H9 (cell line): ENCODE results near the gene PXT1. TPM values are rescaled to one million over a fixed set of nuclear protein-coding genes. Genes with fewer than 3 reads are reported as not detected.

Source experiments
- DNase-seq: peaks from one replicate; pipeline ENCODE4 v3.0.0-alpha.2; 2017
- H2AFZ ChIP-seq: one replicate; pipeline ENCODE4 v1.6.1; 2013; ENCODE audit warnings: mild to moderate bottlenecking, low read length, control low read depth, moderate library complexity
- H2AK5ac ChIP-seq: 2 replicates; pipeline ENCODE4 v1.6.1; 2013; ENCODE audit warnings: low read length, control low read depth, mixed read lengths; ENCODE audit not compliant: insufficient read length
- H2BK120ac ChIP-seq: one replicate; pipeline ENCODE4 v1.6.1; 2013; ENCODE audit warnings: low read depth, mild to moderate bottlenecking, low read length, control low read depth, inconsistent platforms; ENCODE audit not compliant: poor library complexity, severe bottlenecking
- H2BK12ac ChIP-seq: 2 replicates; pipeline ENCODE4 v1.6.1; 2013; ENCODE audit warnings: low read length, control low read depth, mixed read lengths, low read depth; ENCODE audit not compliant: insufficient read length
- H2BK15ac ChIP-seq: 2 replicates; pipeline ENCODE4 v1.6.1; 2013; ENCODE audit warnings: low read depth, low read length, control low read depth
- H2BK20ac ChIP-seq: one replicate; pipeline ENCODE4 v1.6.1; 2013; ENCODE audit warnings: low read depth, mild to moderate bottlenecking, low read length, control low read depth, inconsistent platforms; ENCODE audit not compliant: poor library complexity, severe bottlenecking
- H2BK5ac ChIP-seq: 2 replicates; pipeline ENCODE4 v1.6.1; 2013; ENCODE audit warnings: low read length, control low read depth, mixed read lengths; ENCODE audit not compliant: insufficient read length
- H3K14ac ChIP-seq: 2 replicates; pipeline ENCODE4 v1.6.1; 2013; ENCODE audit warnings: low read length, control low read depth; ENCODE audit not compliant: insufficient read depth
- H3K18ac ChIP-seq: 2 replicates; pipeline ENCODE4 v1.6.1; 2013; ENCODE audit warnings: low read depth, mild to moderate bottlenecking, mixed read lengths, low read length, control low read depth; ENCODE audit not compliant: insufficient read length
- H3K23ac ChIP-seq: 2 replicates; pipeline ENCODE4 v1.6.1; 2013; ENCODE audit warnings: low read length, control low read depth, mixed read lengths, low read depth; ENCODE audit not compliant: insufficient read length
- H3K23me2 ChIP-seq: 2 replicates; pipeline ENCODE4 v1.6.1; 2013; ENCODE audit warnings: low read depth, mild to moderate bottlenecking, mixed read lengths, low read length, control low read depth; ENCODE audit not compliant: insufficient read length, poor library complexity, severe bottlenecking
- H3K27ac ChIP-seq: 2 replicates; pipeline ENCODE4 v1.5.1; 2013; ENCODE audit warnings: low read length, control low read depth, mixed read lengths, low read depth; ENCODE audit not compliant: insufficient read length
- H3K27me3 ChIP-seq: 2 replicates; pipeline ENCODE4 v1.6.1; 2013; ENCODE audit warnings: low read length, control low read depth, inconsistent platforms; ENCODE audit not compliant: insufficient read depth
- H3K4ac ChIP-seq: 2 replicates; pipeline ENCODE4 v1.6.1; 2013; ENCODE audit warnings: low read depth, mild to moderate bottlenecking, control low read depth, inconsistent platforms, low read length, moderate library complexity
- H3K4me1 ChIP-seq: 2 replicates; pipeline ENCODE4 v1.6.1; 2013; ENCODE audit warnings: low read length, control low read depth, inconsistent platforms; ENCODE audit not compliant: insufficient read depth
- H3K4me2 ChIP-seq: 2 replicates; pipeline ENCODE4 v1.6.1; 2013; ENCODE audit warnings: low read length, control low read depth, mixed read lengths; ENCODE audit not compliant: insufficient read length, insufficient read depth
- H3K56ac ChIP-seq: 2 replicates; pipeline ENCODE4 v1.6.1; 2013; ENCODE audit warnings: low read depth, mild to moderate bottlenecking, mixed read lengths, low read length, control low read depth; ENCODE audit not compliant: insufficient read length
- H3K79me1 ChIP-seq: 2 replicates; pipeline ENCODE4 v1.6.1; 2013; ENCODE audit warnings: low read depth, mild to moderate bottlenecking, moderate library complexity, low read length, control low read depth, inconsistent platforms; ENCODE audit not compliant: insufficient read depth, poor library complexity, severe bottlenecking
- H3K79me2 ChIP-seq: 2 replicates; pipeline ENCODE4 v1.6.1; 2013; ENCODE audit warnings: low read length, control low read depth, inconsistent platforms; ENCODE audit not compliant: insufficient read depth
- H3K9ac ChIP-seq: 2 replicates; pipeline ENCODE4 v1.6.1; 2013; ENCODE audit warnings: low read length, control low read depth, mixed read lengths; ENCODE audit not compliant: insufficient read length; ENCODE audit errors: extremely low read depth
- H3K9me3 ChIP-seq: one replicate; pipeline ENCODE4 v1.6.1; 2013; ENCODE audit warnings: low read depth, low read length, inconsistent platforms; ENCODE audit not compliant: control insufficient read depth
- H3T11ph ChIP-seq: one replicate; pipeline ENCODE4 v1.6.1; 2013; ENCODE audit warnings: mild to moderate bottlenecking, low read length, control low read depth, inconsistent platforms
- H4K20me1 ChIP-seq: one replicate; pipeline ENCODE4 v1.6.1; 2013; ENCODE audit not compliant: control insufficient read depth, insufficient read length, insufficient read depth
- H4K5ac ChIP-seq: 2 replicates; pipeline ENCODE4 v1.6.1; 2013; ENCODE audit warnings: low read depth, mild to moderate bottlenecking, mixed read lengths, low read length, control low read depth; ENCODE audit not compliant: insufficient read length
- H4K8ac ChIP-seq: replicated peaks from 2 replicates; pipeline ENCODE4 v1.6.1; 2013; ENCODE audit warnings: low read length, control low read depth, mixed read lengths, low read depth; ENCODE audit not compliant: insufficient read length
- H4K91ac ChIP-seq: 2 replicates; pipeline ENCODE4 v1.6.1; 2013; ENCODE audit warnings: low read depth, mild to moderate bottlenecking, moderate library complexity, mixed read lengths, low read length, control low read depth; ENCODE audit not compliant: insufficient read length
- H3K27ac Mint-ChIP-seq, 3 experiments: 2 replicates in 2 of 3; 3 replicates in 1 of 3; pipeline ENCODE4 v1.8.0; 2020 to 2021; ENCODE audit warnings: mixed read lengths in 3 of 3, mild to moderate bottlenecking in 1 of 3, moderate library complexity in 1 of 3
- H3K27me3 Mint-ChIP-seq: 2 replicates; pipeline ENCODE4 v1.8.0; 2021; ENCODE audit warnings: low read depth, mild to moderate bottlenecking, moderate library complexity, mixed read lengths
- H3K36me3 Mint-ChIP-seq, 3 experiments: 2 replicates in 2 of 3; 3 replicates in 1 of 3; pipeline ENCODE4 v1.8.0; 2020 to 2021; ENCODE audit warnings: low read depth in 3 of 3, mixed read lengths in 3 of 3; ENCODE audit not compliant: insufficient read depth in 1 of 3
- H3K4me1 Mint-ChIP-seq, 2 experiments: 2 replicates each; pipeline ENCODE4 v1.8.0; 2020; ENCODE audit warnings: mixed read lengths in 2 of 2
- H3K4me3 Mint-ChIP-seq, 2 experiments: 2 replicates in 1 of 2; 3 replicates in 1 of 2; pipeline ENCODE4 v1.8.0; 2020 to 2021; ENCODE audit warnings: mild to moderate bottlenecking in 2 of 2, mixed read lengths in 2 of 2, moderate library complexity in 1 of 2
- H3K9me3 Mint-ChIP-seq, 2 experiments: 2 replicates in 1 of 2; 3 replicates in 1 of 2; pipeline ENCODE4 v1.8.0; 2020; ENCODE audit warnings: mild to moderate bottlenecking in 2 of 2, mixed read lengths in 2 of 2, moderate library complexity in 1 of 2
- WGBS: extraction: QIAGEN DNeasy Blood & Tissue Kit; methylation state at CpG from one replicate; pipeline ENCODE4 v1.1.7; 2013; ENCODE audit warnings: missing lambda C conversion rate, low lambda C conversion rate, mixed read lengths; ENCODE audit not compliant: insufficient read length; ENCODE audit errors: extremely low coverage; 5-methylcytosine and 5-hydroxymethylcytosine counted together
- total RNA-seq: library from RNA; stranded (reverse); gene quantifications from 2 replicates; pipeline ENCODE4 v1.2.1, GENCODE V29; 2021
- TF ChIP-seq, protein P1 (sequence below): fragments of 200-600 bp; sonication (generic); conservative IDR thresholded peaks from 3 replicates; pipeline ENCODE4 v1.8.0; 2021; ENCODE audit warnings: antibody characterized with exemption, mild to moderate bottlenecking

Gene PXT1
- total RNA-seq, 1 experiment from 2014 or later = not detected

- H3K79me1 ChIP-seq = no peaks in the 10 kb centered on the region
- no peak overlapping the region for H4K5ac ChIP-seq
- no peak overlapping the region for H2BK120ac ChIP-seq
- no peaks in the 10 kb centered on the region for H3K23me2 ChIP-seq
- peaks cover 0 to 7% (median 0%) of the 10 kb centered on the region in 3 experiments; a peak in 2 of 7 replicates for H3K36me3 Mint-ChIP-seq
- H3K4me1 Mint-ChIP-seq = peaks cover 6 to 17% of the 10 kb centered on the region in 2 experiments
- peaks cover 2% of the 10 kb centered on the region for H3K27me3 Mint-ChIP-seq
- no peak overlapping the region for H3T11ph ChIP-seq
- H2BK12ac ChIP-seq = no peak overlapping the region
- H3K27ac ChIP-seq = no peak overlapping the region
- no peak overlapping the region for H3K4ac ChIP-seq
- 0 out of 7 replicates have a peak overlapping the region, but pooled peaks of 1 of the 3 experiments have one; percentile 44 for H3K27ac Mint-ChIP-seq
- no peak overlapping the region for H2BK15ac ChIP-seq
- H3K27me3 ChIP-seq = no peaks in the 10 kb centered on the region
- no peaks in the 10 kb centered on the region; the same call in 1 of the 2 replicates for H3K4me1 ChIP-seq
- H3K56ac ChIP-seq = no peak overlapping the region
- no peaks in the 10 kb centered on the region for H3K9me3 ChIP-seq
- H2AK5ac ChIP-seq = no peak overlapping the region
- no peak overlapping the region for H3K9ac ChIP-seq
- H4K8ac ChIP-seq = no peak overlapping the region
- H3K79me2 ChIP-seq = 0 out of 2 replicates have a peak, but pooled peaks cover 2% of the 10 kb centered on the region
- no peak overlapping the region for H3K14ac ChIP-seq
- no peak overlapping the region for H3K4me2 ChIP-seq
- H3K23ac ChIP-seq = no peak overlapping the region
- DNase-seq = no peak
- no peaks in the 10 kb centered on the region for H4K20me1 ChIP-seq
- WGBS = no CpG with 5 or more reads among the region's 14 CpGs
- H3K9me3 Mint-ChIP-seq = peaks cover 0 to 4% of the 10 kb centered on the region in 2 experiments; a peak in 2 of 5 replicates
- no peak overlapping the region for H3K18ac ChIP-seq
- no peak overlapping the region for H2BK20ac ChIP-seq
- H2BK5ac ChIP-seq = no peak overlapping the region
- no peak overlapping the region for H4K91ac ChIP-seq
- no peak overlapping the region for H2AFZ ChIP-seq
- TF ChIP-seq, protein P1, sequence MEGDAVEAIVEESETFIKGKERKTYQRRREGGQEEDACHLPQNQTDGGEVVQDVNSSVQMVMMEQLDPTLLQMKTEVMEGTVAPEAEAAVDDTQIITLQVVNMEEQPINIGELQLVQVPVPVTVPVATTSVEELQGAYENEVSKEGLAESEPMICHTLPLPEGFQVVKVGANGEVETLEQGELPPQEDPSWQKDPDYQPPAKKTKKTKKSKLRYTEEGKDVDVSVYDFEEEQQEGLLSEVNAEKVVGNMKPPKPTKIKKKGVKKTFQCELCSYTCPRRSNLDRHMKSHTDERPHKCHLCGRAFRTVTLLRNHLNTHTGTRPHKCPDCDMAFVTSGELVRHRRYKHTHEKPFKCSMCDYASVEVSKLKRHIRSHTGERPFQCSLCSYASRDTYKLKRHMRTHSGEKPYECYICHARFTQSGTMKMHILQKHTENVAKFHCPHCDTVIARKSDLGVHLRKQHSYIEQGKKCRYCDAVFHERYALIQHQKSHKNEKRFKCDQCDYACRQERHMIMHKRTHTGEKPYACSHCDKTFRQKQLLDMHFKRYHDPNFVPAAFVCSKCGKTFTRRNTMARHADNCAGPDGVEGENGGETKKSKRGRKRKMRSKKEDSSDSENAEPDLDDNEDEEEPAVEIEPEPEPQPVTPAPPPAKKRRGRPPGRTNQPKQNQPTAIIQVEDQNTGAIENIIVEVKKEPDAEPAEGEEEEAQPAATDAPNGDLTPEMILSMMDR = no peak
- H3K4me3 Mint-ChIP-seq = no peak overlapping the region
Measured at GRCh38 chr6:36368921-36369865, 73.5 kb downstream of the PXT1 start.
